Hepatocyte (in vitro differentiated cells): ENCODE measurements around the gene CTNND2. TPM values are rescaled to one million over a fixed set of nuclear protein-coding genes. Genes with fewer than 3 reads are reported as not detected.

ENCODE experiments used
- DNase-seq: peaks from one replicate; pipeline ENCODE4 v3.0.0-alpha.2; 2016; ENCODE audit warnings: low spot score
- H2AFZ ChIP-seq: fragments of 200-600 bp; sonication (generic); 2 replicates; pipeline ENCODE4 v1.6.0; 2016; ENCODE audit warnings: antibody characterized with exemption, mild to moderate bottlenecking
- H3K27ac ChIP-seq: fragments of 200-600 bp; sonication (generic); 2 replicates; pipeline ENCODE4 v1.5.1; 2016; ENCODE audit warnings: mild to moderate bottlenecking
- H3K27me3 ChIP-seq: fragments of 200-600 bp; sonication (generic); 2 replicates; pipeline ENCODE4 v1.6.1; 2016
- H3K36me3 ChIP-seq: fragments of 200-600 bp; sonication (generic); replicated peaks from 2 replicates; pipeline ENCODE4 v1.5.1; 2016; ENCODE audit warnings: low read depth; ENCODE audit not compliant: insufficient read depth
- H3K4me1 ChIP-seq: fragments of 200-600 bp; sonication (generic); 2 replicates; pipeline ENCODE4 v1.5.1; 2016; ENCODE audit warnings: mild to moderate bottlenecking, moderate library complexity; ENCODE audit not compliant: insufficient read depth
- H3K4me2 ChIP-seq: fragments of 200-600 bp; sonication (generic); 2 replicates; pipeline ENCODE4 v1.6.0; 2016
- H3K4me3 ChIP-seq: fragments of 200-600 bp; sonication (generic); 2 replicates; pipeline ENCODE4 v1.5.1; 2016; ENCODE audit warnings: mild to moderate bottlenecking
- H3K79me2 ChIP-seq: fragments of 200-600 bp; sonication (generic); 2 replicates; pipeline ENCODE4 v1.6.0; 2017; ENCODE audit warnings: mild to moderate bottlenecking
- H3K9me2 ChIP-seq: fragments of 200-600 bp; sonication (generic); replicated peaks from 2 replicates; pipeline ENCODE4 v1.6.0; 2017; ENCODE audit warnings: mild to moderate bottlenecking; ENCODE audit not compliant: insufficient read depth
- H3K9me3 ChIP-seq: fragments of 200-600 bp; sonication (generic); 2 replicates; pipeline ENCODE4 v1.5.1; 2016; ENCODE audit warnings: low read depth, mild to moderate bottlenecking
- H4K20me1 ChIP-seq: fragments of 200-600 bp; sonication (generic); 2 replicates; pipeline ENCODE4 v1.6.0; 2016; ENCODE audit warnings: mild to moderate bottlenecking; ENCODE audit not compliant: insufficient read depth, poor library complexity, severe bottlenecking
- CTCF ChIP-seq: fragments of 200-600 bp; sonication (generic); IDR thresholded peaks from 2 replicates; pipeline ENCODE4 v1.5.1; 2016; ENCODE audit warnings: antibody characterized with exemption, mild to moderate bottlenecking; ENCODE audit not compliant: poor library complexity
- EZH2 ChIP-seq: fragments of 200-600 bp; sonication (generic); IDR thresholded peaks from 2 replicates; pipeline ENCODE4 v1.6.1; 2016; ENCODE audit warnings: antibody characterized with exemption, mild to moderate bottlenecking, borderline replicate concordance
- EZH2phosphoT487 ChIP-seq: fragments of 200-600 bp; sonication (generic); IDR thresholded peaks from one replicate; pipeline ENCODE4 v1.6.1; 2018; ENCODE audit warnings: antibody characterized with exemption, mild to moderate bottlenecking, low read depth, moderate library complexity; ENCODE audit not compliant: unreplicated experiment, severe bottlenecking
- WGBS: methylation state at CpG from one replicate; pipeline ENCODE4 v1.1.6; 2016; ENCODE audit warnings: low lambda C conversion rate; ENCODE audit errors: missing lambda C conversion rate; 5-methylcytosine and 5-hydroxymethylcytosine counted together
- polyA plus RNA-seq: library from polyadenylated mRNA; unstranded; fragments of >200 nt; fragmentation: Nextera tagmentation; extraction: Ambion mirVana; gene quantifications from 2 replicates; pipeline ENCODE4 v1.2.1, GENCODE V29; 2016
- total RNA-seq: library from RNA; depleted of rRNA; stranded (reverse); fragments of >200 nt; gene quantifications from 2 replicates; pipeline ENCODE4 v1.2.3, GENCODE V29; 2014

CTNND2 gene
- total and polyA plus RNA-seq, 2 experiments from 2014 or later = 27.5 to 30.3 TPM

DNA sequence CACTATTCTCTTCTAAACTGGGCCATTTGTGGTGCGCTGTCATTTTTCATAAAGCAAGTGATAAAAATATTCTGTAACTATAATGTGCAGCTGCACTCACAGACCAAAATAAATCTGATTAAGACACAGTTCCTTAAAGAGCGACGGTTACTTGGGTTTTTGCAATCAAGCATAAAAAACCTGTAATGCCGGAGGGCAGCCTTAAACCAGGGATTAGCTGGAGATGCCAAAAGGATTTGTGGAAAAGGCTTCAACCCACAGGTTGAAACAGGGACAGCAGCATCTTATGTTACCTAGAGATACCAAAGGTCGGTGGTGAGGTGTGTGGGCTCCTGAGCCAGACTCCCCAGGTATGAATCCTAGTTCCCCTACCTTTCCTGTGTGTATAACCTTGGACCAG lies 49.3 kb downstream of the CTNND2 start:
- H3K4me1 ChIP-seq = no peaks in the 10 kb centered on the region
- H3K27me3 ChIP-seq = no peaks in the 10 kb centered on the region
- H3K79me2 ChIP-seq = no peaks in the 10 kb centered on the region
- H3K27ac ChIP-seq = no peak overlapping the region
- no peak for DNase-seq
- H3K9me3 ChIP-seq = no peaks in the 10 kb centered on the region
- WGBS = 59% methylated on average over 5 of the region's 5 CpGs
- no peak overlapping the region for H3K4me3 ChIP-seq
- no peaks in the 10 kb centered on the region for H3K36me3 ChIP-seq
- H3K4me2 ChIP-seq = no peak overlapping the region
- TF ChIP-seq CTCF = no peak
- no peak for TF ChIP-seq EZH2phosphoT487
- no peak for TF ChIP-seq EZH2
- no peaks in the 10 kb centered on the region for H4K20me1 ChIP-seq
- no peak overlapping the region for H2AFZ ChIP-seq
- H3K9me2 ChIP-seq = no peaks in the 10 kb centered on the region

DNA sequence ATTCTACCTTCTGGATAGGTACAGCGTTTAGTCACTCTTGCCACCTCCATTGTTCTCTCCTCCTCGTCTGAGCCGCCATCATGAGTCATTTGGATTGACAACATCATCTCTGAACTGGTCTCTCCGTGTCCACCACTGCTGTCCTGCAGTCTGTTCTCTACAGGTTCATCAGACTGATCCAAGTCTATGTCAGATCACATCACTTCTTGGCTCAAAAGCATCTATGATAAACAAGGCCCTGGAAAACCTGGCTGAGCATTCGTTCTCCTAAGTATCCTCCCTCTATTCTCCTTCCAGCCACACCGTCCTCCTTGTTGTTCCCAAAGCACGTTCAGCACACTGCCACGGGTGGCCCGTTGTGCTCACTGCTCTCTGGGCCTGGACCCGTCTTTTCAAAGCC lies 50.5 kb downstream of the CTNND2 start:
- Histone ChIP-seq H3K27ac (no peak overlapping the region), H3K4me3 (no peak overlapping the region), H3K27me3 (no peaks in the 10 kb centered on the region), H3K4me2 (no peak overlapping the region), H4K20me1 (no peaks in the 10 kb centered on the region), H3K9me3 (no peaks in the 10 kb centered on the region), H3K4me1 (no peaks in the 10 kb centered on the region), H3K79me2 (no peaks in the 10 kb centered on the region), H3K36me3 (no peaks in the 10 kb centered on the region), H3K9me2 (no peaks in the 10 kb centered on the region), H2AFZ (no peak overlapping the region)
- no peak for DNase-seq
- TF ChIP-seq EZH2phosphoT487 (no peak), CTCF (no peak), EZH2 (no peak)
- 72% methylated on average over 10 of the region's 10 CpGs for WGBS

GRCh38 chr5:11853140-11853539 lies 51.1 kb downstream of the CTNND2 start:
- no peaks in the 10 kb centered on the region for H3K9me3 ChIP-seq
- H2AFZ ChIP-seq = no peak overlapping the region
- no peaks in the 10 kb centered on the region for H3K9me2 ChIP-seq
- no peaks in the 10 kb centered on the region for H3K36me3 ChIP-seq
- H3K4me2 ChIP-seq = no peak overlapping the region
- H3K27ac ChIP-seq = no peak overlapping the region
- H3K4me3 ChIP-seq = no peak overlapping the region
- no peak for DNase-seq
- no peaks in the 10 kb centered on the region for H3K4me1 ChIP-seq
- H3K79me2 ChIP-seq = no peaks in the 10 kb centered on the region
- TF ChIP-seq CTCF (no peak), EZH2 (no peak), EZH2phosphoT487 (no peak)
- no peaks in the 10 kb centered on the region for H4K20me1 ChIP-seq
- H3K27me3 ChIP-seq = no peaks in the 10 kb centered on the region

GRCh38 chr5:11852717-11853087 lies 51.5 kb downstream of the CTNND2 start:
- Histone ChIP-seq H3K4me2 (no peak overlapping the region), H3K4me3 (no peak overlapping the region), H3K27me3 (no peaks in the 10 kb centered on the region), H3K9me3 (no peaks in the 10 kb centered on the region), H4K20me1 (no peaks in the 10 kb centered on the region), H2AFZ (no peak overlapping the region), H3K36me3 (no peaks in the 10 kb centered on the region), H3K9me2 (no peaks in the 10 kb centered on the region), H3K79me2 (no peaks in the 10 kb centered on the region), H3K27ac (no peak overlapping the region), H3K4me1 (no peaks in the 10 kb centered on the region)
- TF ChIP-seq CTCF = no peak
- WGBS = 82% methylated on average over 1 of the region's 1 CpG
- DNase-seq = no peak
